Measurements from ENCODE around the gene IKZF2.

DNA sequence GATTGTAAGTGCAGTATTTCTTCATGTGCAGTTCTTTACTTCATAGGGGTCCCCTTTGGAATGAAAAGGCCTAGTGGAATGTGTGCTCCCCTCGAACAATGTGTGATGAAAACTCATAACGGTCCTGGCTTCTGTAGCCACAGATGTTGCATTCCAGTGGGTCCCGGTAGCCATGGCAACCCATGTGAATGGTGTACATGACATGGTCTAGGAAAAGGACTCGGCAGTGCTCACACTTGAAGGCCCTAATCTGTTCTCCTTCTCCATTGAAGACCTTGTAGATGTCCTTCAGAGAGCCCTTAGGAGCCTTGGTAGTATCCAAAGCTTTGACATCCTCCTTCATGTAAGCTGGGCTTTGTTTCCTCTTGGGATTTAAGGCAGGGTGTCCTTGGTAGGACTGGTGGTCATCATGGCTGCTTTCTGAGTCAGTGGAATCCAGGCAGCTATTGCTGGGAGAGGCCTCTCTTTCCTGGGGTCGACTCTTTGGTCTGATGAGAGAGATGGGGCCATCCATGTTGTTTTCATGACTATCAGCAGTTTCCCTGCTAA, 144.0 kb downstream of the IKZF2 start:
- TF ChIP-seq, protein P1, sequence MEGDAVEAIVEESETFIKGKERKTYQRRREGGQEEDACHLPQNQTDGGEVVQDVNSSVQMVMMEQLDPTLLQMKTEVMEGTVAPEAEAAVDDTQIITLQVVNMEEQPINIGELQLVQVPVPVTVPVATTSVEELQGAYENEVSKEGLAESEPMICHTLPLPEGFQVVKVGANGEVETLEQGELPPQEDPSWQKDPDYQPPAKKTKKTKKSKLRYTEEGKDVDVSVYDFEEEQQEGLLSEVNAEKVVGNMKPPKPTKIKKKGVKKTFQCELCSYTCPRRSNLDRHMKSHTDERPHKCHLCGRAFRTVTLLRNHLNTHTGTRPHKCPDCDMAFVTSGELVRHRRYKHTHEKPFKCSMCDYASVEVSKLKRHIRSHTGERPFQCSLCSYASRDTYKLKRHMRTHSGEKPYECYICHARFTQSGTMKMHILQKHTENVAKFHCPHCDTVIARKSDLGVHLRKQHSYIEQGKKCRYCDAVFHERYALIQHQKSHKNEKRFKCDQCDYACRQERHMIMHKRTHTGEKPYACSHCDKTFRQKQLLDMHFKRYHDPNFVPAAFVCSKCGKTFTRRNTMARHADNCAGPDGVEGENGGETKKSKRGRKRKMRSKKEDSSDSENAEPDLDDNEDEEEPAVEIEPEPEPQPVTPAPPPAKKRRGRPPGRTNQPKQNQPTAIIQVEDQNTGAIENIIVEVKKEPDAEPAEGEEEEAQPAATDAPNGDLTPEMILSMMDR (IDR thresholded peaks at IDR 0.05; ENCODE audit: low read depth, low read length) = no peak
- no peak for TF ChIP-seq MYC (IDR thresholded peaks at IDR 0.05; ENCODE audit: low read depth, low read length)
